SK-N-SH (cell line): Measurements from ENCODE around the gene TRANK1.

Experiments used
- CTCF ChIP-seq: fragments of 200-600 bp; sonication (generic); IDR thresholded peaks from 2 replicates; pipeline ENCODE4 v1.6.1; 2017; ENCODE audit warnings: antibody characterized with exemption, mild to moderate bottlenecking, moderate library complexity
- ELF1 ChIP-seq: IDR thresholded peaks from 2 replicates; pipeline ENCODE4 v1.4.0; 2012
- EP300 ChIP-seq, 2 experiments: IDR thresholded peaks; 2 replicates each; pipeline versions ENCODE4 v1.4.0 to v1.6.1; 2012; ENCODE audit warnings: borderline replicate concordance in 1 of 2, low read depth in 1 of 2, low read length in 1 of 2
- EZH2phosphoT487 ChIP-seq: fragments of 200-600 bp; sonication (generic); IDR thresholded peaks from 2 replicates; pipeline ENCODE4 v1.6.1; 2017; ENCODE audit warnings: low read depth, mixed run types, mild to moderate bottlenecking, antibody characterized with exemption, moderate library complexity, borderline replicate concordance
- FOSL2 ChIP-seq: IDR thresholded peaks from 2 replicates; pipeline ENCODE4 v1.4.0; 2012; ENCODE audit warnings: low read depth, mild to moderate bottlenecking, moderate library complexity, borderline replicate concordance
- FOXJ3 ChIP-seq: sonication (generic); formaldehyde crosslinking; IDR thresholded peaks from 2 replicates; pipeline ENCODE4 v1.5.1; 2020; ENCODE audit warnings: mild to moderate bottlenecking, missing genetic modification reagents
- RAD21 ChIP-seq: IDR thresholded peaks from 2 replicates; pipeline ENCODE4 v1.6.1; 2012; ENCODE audit warnings: mild to moderate bottlenecking, low read length
- SIN3A ChIP-seq: IDR thresholded peaks from 2 replicates; pipeline ENCODE4 v1.6.1; 2012; ENCODE audit warnings: low read depth, mild to moderate bottlenecking, low read length, moderate library complexity, borderline replicate concordance
- TCF12 ChIP-seq: IDR thresholded peaks from 2 replicates; pipeline ENCODE4 v1.4.0; 2012
- TEAD4 ChIP-seq: IDR thresholded peaks from 2 replicates; pipeline ENCODE4 v1.4.0; 2012; ENCODE audit warnings: mild to moderate bottlenecking, borderline replicate concordance; ENCODE audit not compliant: insufficient read depth

DNA sequence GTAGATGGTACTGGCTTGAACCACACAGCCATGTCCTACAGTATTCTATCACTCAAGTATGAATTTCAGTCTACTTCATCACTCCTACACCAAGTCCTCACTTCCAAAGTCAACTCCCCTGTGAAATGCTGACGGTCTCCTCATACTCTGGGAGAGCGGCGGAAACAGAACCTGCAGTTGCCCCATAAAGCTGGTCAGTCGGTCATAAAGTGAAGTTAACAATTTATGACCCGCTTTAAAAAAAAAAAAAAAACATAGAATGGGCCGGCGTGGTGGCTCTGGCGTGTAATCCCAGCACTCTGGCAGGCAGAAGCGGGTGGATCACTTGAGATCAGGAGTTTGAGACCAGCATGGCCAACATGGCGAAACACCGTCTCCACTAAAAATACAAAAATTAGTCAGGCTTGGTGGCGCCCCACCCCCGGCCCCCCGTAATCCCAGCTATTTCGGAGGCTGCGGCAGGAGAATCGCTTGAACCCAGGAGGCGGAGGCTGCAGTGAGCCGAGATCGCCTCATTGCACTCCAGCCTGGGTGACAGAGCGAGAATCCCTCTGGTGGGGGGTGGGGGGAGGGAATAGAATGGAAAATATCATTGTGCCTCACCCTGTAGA, 2.1 kb downstream of the TRANK1 start:
- no peak for TF ChIP-seq RAD21
- TF ChIP-seq EP300 (IDR thresholded peaks at IDR 0.05; ENCODE audit: borderline replicate concordance in 1 of 2, low read depth in 1 of 2, low read length in 1 of 2): no peak
- no peak for TF ChIP-seq FOSL2
- TF ChIP-seq CTCF: no peak
- TF ChIP-seq ELF1: no peak
- TF ChIP-seq TCF12: no peak
- no peak for TF ChIP-seq TEAD4
- no peak for TF ChIP-seq EZH2phosphoT487
- TF ChIP-seq FOXJ3 (CRISPR knock-in tag): no peak
- no peak for TF ChIP-seq SIN3A
